KMS-11 (cell line): Measurements from ENCODE around the gene LRP2BP.

Experiments used
- H2AFZ ChIP-seq: fragments of 200-600 bp; sonication (generic); 2 replicates; pipeline ENCODE4 v1.6.1; 2016; ENCODE audit warnings: antibody characterized with exemption, mixed run types, low read depth
- H3K27ac ChIP-seq: fragments of 200-600 bp; sonication (generic); 2 replicates; pipeline ENCODE4 v1.6.1; 2016; ENCODE audit warnings: mild to moderate bottlenecking, mixed run types
- H3K27me3 ChIP-seq: fragments of 200-600 bp; sonication (generic); 2 replicates; pipeline ENCODE4 v1.6.1; 2017; ENCODE audit warnings: mild to moderate bottlenecking, low read depth, mixed run types, moderate library complexity; ENCODE audit not compliant: insufficient read depth
- H3K36me3 ChIP-seq: fragments of 200-600 bp; sonication (generic); 2 replicates; pipeline ENCODE4 v1.6.1; 2017; ENCODE audit warnings: mild to moderate bottlenecking, mixed run types; ENCODE audit not compliant: insufficient read depth
- H3K4me1 ChIP-seq: fragments of 200-600 bp; sonication (generic); 2 replicates; pipeline ENCODE4 v1.6.1; 2016; ENCODE audit warnings: mild to moderate bottlenecking, low read depth, mixed run types; ENCODE audit not compliant: poor library complexity, severe bottlenecking
- H3K4me2 ChIP-seq: fragments of 200-600 bp; sonication (generic); 2 replicates; pipeline ENCODE4 v1.7.0; 2016; ENCODE audit warnings: mild to moderate bottlenecking, mixed run types
- H3K4me3 ChIP-seq: fragments of 200-600 bp; sonication (generic); IDR thresholded peaks from 2 replicates; pipeline ENCODE4 v1.6.1; 2017; ENCODE audit warnings: low read depth, low read length, mixed read lengths; ENCODE audit not compliant: insufficient read depth
- H3K79me2 ChIP-seq: fragments of 200-600 bp; sonication (generic); 2 replicates; pipeline ENCODE4 v1.6.1; 2016; ENCODE audit warnings: low read depth, mixed run types; ENCODE audit not compliant: insufficient read depth
- H3K9ac ChIP-seq: fragments of 200-600 bp; sonication (generic); 2 replicates; pipeline ENCODE4 v1.6.1; 2016; ENCODE audit warnings: mild to moderate bottlenecking, mixed run types
- H4K20me1 ChIP-seq: fragments of 200-600 bp; sonication (generic); 2 replicates; pipeline ENCODE4 v1.6.1; 2016; ENCODE audit warnings: mild to moderate bottlenecking, mixed run types; ENCODE audit not compliant: insufficient read depth
- TF ChIP-seq, protein P1 (sequence below): fragments of 200-600 bp; sonication (generic); conservative IDR thresholded peaks from 2 replicates; pipeline ENCODE4 v1.6.1; 2017; ENCODE audit warnings: low read depth, mild to moderate bottlenecking, antibody characterized with exemption, low read length, moderate library complexity, mixed read lengths

The LRP2BP gene

DNA sequence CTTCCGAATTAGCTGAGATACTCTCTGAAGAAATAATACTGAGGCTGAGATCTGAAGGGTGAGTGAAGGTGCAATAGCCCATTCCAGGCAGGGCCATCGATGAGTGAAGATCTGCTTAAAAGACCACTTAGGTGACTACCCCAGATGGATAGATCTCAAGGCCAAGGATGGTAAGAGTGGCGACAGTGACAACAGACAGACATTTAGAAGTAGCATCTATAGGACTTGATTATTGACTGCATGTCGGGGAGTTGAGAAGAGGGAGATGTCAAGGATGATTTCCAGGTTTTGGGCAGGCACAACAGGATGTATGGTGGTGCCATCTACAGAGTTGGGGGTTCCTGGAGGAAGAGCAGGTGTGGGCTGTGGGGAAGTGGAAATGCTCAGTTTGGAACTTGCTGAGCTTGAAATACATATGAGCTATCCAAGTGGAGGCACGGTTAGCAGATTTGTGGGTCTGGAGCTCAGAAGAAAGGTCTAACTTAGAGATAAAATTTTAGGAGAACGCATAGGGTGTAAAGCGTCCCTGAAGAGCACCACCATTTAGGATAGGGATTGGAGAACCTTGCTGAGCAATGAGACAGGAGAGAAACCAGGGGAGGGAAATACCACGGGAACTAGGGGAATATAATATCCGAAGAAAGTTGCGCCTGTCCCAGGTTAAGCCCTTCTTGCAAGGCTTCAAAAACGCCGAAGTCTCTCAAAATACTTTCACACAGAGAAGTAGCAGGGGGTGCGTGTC is 29.4 kb upstream of the LRP2BP start:
- Histone ChIP-seq H3K4me2 (peak overlapping the region; percentile 92), H3K36me3 (no peaks in the 10 kb centered on the region), H2AFZ (peak overlapping the region; percentile 95), H3K79me2 (0 out of 2 replicates have a peak, but pooled peaks cover 5% of the 10 kb centered on the region), H3K9ac (peak overlapping the region; percentile 95), H3K27ac (peak overlapping the region; percentile 87), H4K20me1 (no peaks in the 10 kb centered on the region), H3K4me1 (peaks cover 21% of the 10 kb centered on the region), H3K27me3 (no peaks in the 10 kb centered on the region), H3K4me3 (no peak overlapping the region)
- TF ChIP-seq, protein P1, sequence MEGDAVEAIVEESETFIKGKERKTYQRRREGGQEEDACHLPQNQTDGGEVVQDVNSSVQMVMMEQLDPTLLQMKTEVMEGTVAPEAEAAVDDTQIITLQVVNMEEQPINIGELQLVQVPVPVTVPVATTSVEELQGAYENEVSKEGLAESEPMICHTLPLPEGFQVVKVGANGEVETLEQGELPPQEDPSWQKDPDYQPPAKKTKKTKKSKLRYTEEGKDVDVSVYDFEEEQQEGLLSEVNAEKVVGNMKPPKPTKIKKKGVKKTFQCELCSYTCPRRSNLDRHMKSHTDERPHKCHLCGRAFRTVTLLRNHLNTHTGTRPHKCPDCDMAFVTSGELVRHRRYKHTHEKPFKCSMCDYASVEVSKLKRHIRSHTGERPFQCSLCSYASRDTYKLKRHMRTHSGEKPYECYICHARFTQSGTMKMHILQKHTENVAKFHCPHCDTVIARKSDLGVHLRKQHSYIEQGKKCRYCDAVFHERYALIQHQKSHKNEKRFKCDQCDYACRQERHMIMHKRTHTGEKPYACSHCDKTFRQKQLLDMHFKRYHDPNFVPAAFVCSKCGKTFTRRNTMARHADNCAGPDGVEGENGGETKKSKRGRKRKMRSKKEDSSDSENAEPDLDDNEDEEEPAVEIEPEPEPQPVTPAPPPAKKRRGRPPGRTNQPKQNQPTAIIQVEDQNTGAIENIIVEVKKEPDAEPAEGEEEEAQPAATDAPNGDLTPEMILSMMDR = no peak

DNA sequence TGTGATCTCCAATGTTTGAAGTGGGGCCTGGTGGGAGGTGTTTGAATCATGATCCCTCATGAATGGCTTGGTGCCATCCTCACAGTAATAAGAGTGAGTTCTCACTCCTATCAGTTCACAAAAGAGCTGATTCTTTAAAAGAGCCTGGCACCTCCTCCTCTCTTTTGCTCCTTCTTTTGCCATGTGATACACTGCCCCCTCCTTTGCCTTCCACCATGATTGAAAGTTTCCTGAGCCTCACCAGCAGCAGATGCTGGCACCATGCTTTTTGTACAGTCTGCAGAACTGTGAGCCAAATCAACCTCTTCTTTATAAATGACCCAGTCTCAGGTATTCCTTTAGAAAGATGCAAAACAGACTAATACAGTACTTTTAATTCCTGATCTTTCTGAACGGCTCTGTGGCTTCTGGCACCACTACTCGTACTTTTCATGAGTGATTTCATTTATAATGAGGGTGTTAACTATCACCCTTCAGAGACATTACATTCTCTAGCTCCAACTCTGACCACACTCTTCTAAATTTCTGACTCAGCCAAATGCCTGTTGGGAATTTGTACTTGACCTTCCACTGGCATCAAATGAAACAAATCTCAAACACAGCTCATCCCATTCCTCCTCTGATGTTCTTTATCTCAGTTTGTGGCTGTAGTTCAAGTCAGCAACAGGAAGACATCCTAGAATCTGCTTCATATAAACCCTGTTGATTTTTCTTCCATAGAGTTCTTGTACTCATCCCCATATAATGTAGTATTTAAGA is 25.8 kb upstream of the LRP2BP start:
- H3K4me1 ChIP-seq = peaks cover 21% of the 10 kb centered on the region
- H3K79me2 ChIP-seq = 0 out of 2 replicates have a peak, but pooled peaks cover 5% of the 10 kb centered on the region
- H3K4me2 ChIP-seq = no peak overlapping the region
- H3K27ac ChIP-seq = no peak overlapping the region
- no peaks in the 10 kb centered on the region for H4K20me1 ChIP-seq
- H3K27me3 ChIP-seq = no peaks in the 10 kb centered on the region
- H3K4me3 ChIP-seq = no peak overlapping the region
- TF ChIP-seq, protein P1 = no peak
- no peak overlapping the region for H3K9ac ChIP-seq
- H2AFZ ChIP-seq = no peak overlapping the region
- H3K36me3 ChIP-seq = no peaks in the 10 kb centered on the region

DNA sequence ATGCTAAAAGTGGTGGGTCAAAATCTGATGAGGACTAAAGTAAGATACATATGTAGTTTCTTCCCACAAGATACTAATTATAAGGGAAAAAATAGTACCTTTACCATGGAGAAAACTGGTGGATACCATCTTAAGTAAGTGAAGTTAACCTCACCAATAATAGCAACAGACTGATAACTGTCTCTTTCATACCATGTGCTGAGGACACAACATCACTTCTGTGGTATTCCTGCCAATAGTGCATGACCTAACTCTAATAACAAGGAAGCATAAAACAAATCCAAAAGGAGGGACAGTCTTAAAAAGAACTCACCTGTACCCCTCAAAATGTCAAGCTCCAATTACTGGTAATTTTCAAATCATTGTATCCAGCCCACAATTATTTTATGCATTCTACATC is 21.2 kb upstream of the LRP2BP start:
- H3K4me1 ChIP-seq = peaks cover 22% of the 10 kb centered on the region

DNA sequence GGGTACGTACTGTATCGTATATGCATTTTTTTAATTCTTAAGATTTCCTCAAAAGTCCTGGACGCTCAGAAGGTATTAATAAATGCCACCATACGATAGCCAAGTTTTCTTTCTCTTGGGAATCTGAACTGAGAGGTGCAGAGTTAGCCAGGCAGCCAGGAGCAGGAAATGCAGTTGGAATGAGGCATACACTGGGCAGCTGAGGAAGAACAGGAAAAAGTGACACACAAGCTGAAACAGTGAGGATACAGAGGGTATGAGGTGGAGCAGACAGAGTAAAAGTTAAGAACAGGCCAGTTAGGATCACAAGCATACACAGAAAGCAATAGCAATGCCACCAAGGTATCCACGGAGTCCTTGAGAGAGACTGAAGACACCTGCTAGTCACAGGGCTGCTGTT is 16.7 kb upstream of the LRP2BP start:
- TF ChIP-seq, protein P1 = no peak
- Histone ChIP-seq H3K4me2 (no peak overlapping the region), H3K4me1 (peaks cover 17% of the 10 kb centered on the region), H3K9ac (no peak overlapping the region), H3K27ac (no peak overlapping the region), H3K27me3 (no peaks in the 10 kb centered on the region), H3K79me2 (no peaks in the 10 kb centered on the region), H2AFZ (no peak overlapping the region), H3K36me3 (no peaks in the 10 kb centered on the region), H4K20me1 (no peaks in the 10 kb centered on the region), H3K4me3 (no peak overlapping the region)

More for the DNA sequence above, 21.2 kb upstream of the LRP2BP start:
- Histone ChIP-seq H2AFZ (no peak overlapping the region), H3K4me2 (no peak overlapping the region), H3K79me2 (no peaks in the 10 kb centered on the region), H3K4me3 (no peak overlapping the region), H3K36me3 (no peaks in the 10 kb centered on the region), H3K9ac (no peak overlapping the region), H4K20me1 (no peaks in the 10 kb centered on the region), H3K27me3 (no peaks in the 10 kb centered on the region), H3K27ac (no peak overlapping the region)
- TF ChIP-seq, protein P1 = no peak
